Measurements from ENCODE around the gene CLIC4.
A peak's percentile ranks its signal among the peaks of the same experiment; 100 is the strongest.

The CLIC4 gene

GRCh38 chr1:24825174-24825573 lies 79.9 kb downstream of the CLIC4 start:
- DNase-seq: no peak

- DNase-seq: no peak
Measured at GRCh38 chr1:24826510-24826909, 81.3 kb downstream of the CLIC4 start.

- no peak for DNase-seq
Measured at GRCh38 chr1:24827379-24828135, 82.3 kb downstream of the CLIC4 start.

GRCh38 chr1:24828183-24828886 lies 83.1 kb downstream of the CLIC4 start:
- no peak for DNase-seq

- DNase-seq: no peak
Measured at GRCh38 chr1:24828887-24829192, 83.6 kb downstream of the CLIC4 start.

GRCh38 chr1:24830680-24831272 lies 85.5 kb downstream of the CLIC4 start:
- DNase-seq: no peak

- no peak for DNase-seq
Measured at GRCh38 chr1:24841593-24841992, 96.3 kb downstream of the CLIC4 start.

- no peak for DNase-seq
Measured at GRCh38 chr1:24846671-24847070, 101.4 kb downstream of the CLIC4 start.

GRCh38 chr1:24847995-24848881 lies 103.0 kb downstream of the CLIC4 start:
- DNase-seq: peak; percentile 96

- peak; percentile 68 for DNase-seq
Measured at GRCh38 chr1:24849672-24850295, 104.5 kb downstream of the CLIC4 start.

- DNase-seq: no peak
Measured at GRCh38 chr1:24850328-24850920, 105.2 kb downstream of the CLIC4 start.

GRCh38 chr1:24853649-24854048 lies 108.4 kb downstream of the CLIC4 start:
- DNase-seq: no peak

- peak; percentile 47 for DNase-seq
Measured at GRCh38 chr1:24855474-24855873, 110.2 kb downstream of the CLIC4 start.

- DNase-seq: peak; percentile 56
Measured at GRCh38 chr1:24856787-24857506, 111.7 kb downstream of the CLIC4 start.

GRCh38 chr1:24857507-24858133 lies 112.4 kb downstream of the CLIC4 start:
- peak; percentile 56 for DNase-seq

- no peak for DNase-seq
Measured at GRCh38 chr1:24858277-24858676, 113.0 kb downstream of the CLIC4 start.

GRCh38 chr1:24859063-24860010 lies 114.1 kb downstream of the CLIC4 start:
- DNase-seq: no peak

- DNase-seq: peak; percentile 53
Measured at GRCh38 chr1:24860841-24861240, 115.6 kb downstream of the CLIC4 start.

- peak; percentile 50 for DNase-seq
Measured at GRCh38 chr1:24861821-24862727, 116.8 kb downstream of the CLIC4 start.
